OCI-LY7 (cell line): ENCODE data around the gene STAP2. TPM values are rescaled to one million over a fixed set of nuclear protein-coding genes. Genes with fewer than 3 reads are reported as not detected.
A peak's percentile ranks its signal among the peaks of the same experiment; 100 is the strongest.

ENCODE experiments used
- BruUV-seq: library from RNA; stranded (reverse); fragments of 400-500 nt; replicated peaks from 2 replicates; lab custom pipeline; 2021; lab: Mats Ljungman, UMichigan
- CTCF ChIA-PET: fragments of 300-600 bp; sonication (Branson Sonifier 250); formaldehyde crosslinking; loops from one replicate; lab custom pipeline; 2022; ENCODE audit warnings: antibody characterized with exemption; ENCODE audit not compliant: unreplicated experiment; lab: Charles Lee
- POLR2A ChIA-PET: fragments of 300-600 bp; sonication (Branson Sonifier 250); formaldehyde crosslinking; loops from one replicate; lab custom pipeline; 2022; ENCODE audit warnings: antibody characterized with exemption; lab: Charles Lee
- DNase-seq: peaks from one replicate; pipeline ENCODE4 v3.0.0-alpha.2; 2015; ENCODE audit warnings: low spot score
- H2AFZ ChIP-seq: fragments of 200-600 bp; sonication (generic), shearing (Covaris generic); 2 replicates; pipeline ENCODE4 v1.6.1; 2014; ENCODE audit warnings: mild to moderate bottlenecking, antibody characterized with exemption, low read length, moderate library complexity
- H3K27ac ChIP-seq: fragments of 200-600 bp; sonication (generic); 2 replicates; pipeline ENCODE4 v1.5.1; 2014; ENCODE audit warnings: mixed run types, low read depth, mild to moderate bottlenecking, moderate library complexity, low read length, inconsistent platforms; ENCODE audit not compliant: poor library complexity, severe bottlenecking
- H3K36me3 ChIP-seq: fragments of 200-600 bp; sonication (generic); 2 replicates; pipeline ENCODE4 v1.6.1; 2014; ENCODE audit warnings: mild to moderate bottlenecking, antibody characterized with exemption, low read length, moderate library complexity, mixed read lengths; ENCODE audit not compliant: insufficient read depth
- H3K4me1 ChIP-seq: fragments of 200-600 bp; sonication (generic); 2 replicates; pipeline ENCODE4 v1.5.1; 2014; ENCODE audit warnings: mild to moderate bottlenecking, low read length; ENCODE audit not compliant: insufficient read depth, poor library complexity, severe bottlenecking
- H3K4me2 ChIP-seq: fragments of 200-600 bp; sonication (generic); 2 replicates; pipeline ENCODE4 v1.6.1; 2014; ENCODE audit warnings: mild to moderate bottlenecking, low read length
- H3K4me3 ChIP-seq: fragments of 200-600 bp; sonication (generic); 2 replicates; pipeline ENCODE4 v1.5.1; 2014; ENCODE audit warnings: mild to moderate bottlenecking, low read depth, low read length; ENCODE audit not compliant: poor library complexity, severe bottlenecking
- H3K79me2 ChIP-seq: fragments of 200-600 bp; sonication (generic); 2 replicates; pipeline ENCODE4 v1.6.1; 2016; ENCODE audit warnings: low read depth, mild to moderate bottlenecking, low read length, moderate library complexity, mixed read lengths; ENCODE audit not compliant: insufficient read depth
- H3K9me2 ChIP-seq: fragments of 200-600 bp; sonication (generic); 2 replicates; pipeline ENCODE4 v1.6.1; 2016; ENCODE audit warnings: mild to moderate bottlenecking, low read length, mixed read lengths; ENCODE audit not compliant: insufficient read depth
- H3K9me3 ChIP-seq: fragments of 200-600 bp; sonication (generic); 2 replicates; pipeline ENCODE4 v1.6.1; 2014; ENCODE audit warnings: mild to moderate bottlenecking, mixed run types, low read length, mixed read lengths
- H4K20me1 ChIP-seq: fragments of 200-600 bp; sonication (generic); 2 replicates; pipeline ENCODE4 v1.6.1; 2014; ENCODE audit warnings: mild to moderate bottlenecking, antibody characterized with exemption, low read length, moderate library complexity, mixed read lengths; ENCODE audit not compliant: insufficient read depth
- EZH2phosphoT487 ChIP-seq: fragments of 200-600 bp; sonication (generic); IDR thresholded peaks from 2 replicates; pipeline ENCODE4 v1.6.1; 2018; ENCODE audit warnings: low read depth, borderline replicate concordance, mild to moderate bottlenecking, mixed run types, antibody characterized with exemption, low read length, moderate library complexity, mixed read lengths
- intact Hi-C: fragments of 100-400 bp; cut with micrococcal nuclease; formaldehyde crosslinking; loops from one replicate; pipeline ENCODE4 v1.10.0; 2022; ENCODE audit not compliant: unreplicated experiment
- total RNA-seq, 2 experiments: library from RNA; depleted of rRNA in 1 of 2; stranded (reverse); fragments of >200 nt in 1 of 2; shearing (Covaris generic) in 1 of 2; gene quantifications; 2 replicates each; pipeline ENCODE4 v1.2.3, GENCODE V29; 2014 to 2022
- TF ChIP-seq, protein P1 (sequence below): fragments of 200-600 bp; sonication (generic); conservative IDR thresholded peaks from 2 replicates; pipeline ENCODE4 v1.5.1; 2014; ENCODE audit warnings: mild to moderate bottlenecking, antibody characterized with exemption, low read length, moderate library complexity, mixed read lengths

Gene STAP2
- total RNA-seq, 2 experiments from 2014 or later, result 1.2 to 1.3 TPM

GRCh38 chr19:4284176-4284958 lies 54.3 kb downstream of the STAP2 start:
- Histone ChIP-seq H3K36me3 (no peaks in the 10 kb centered on the region), H3K27ac (no peak overlapping the region), H3K4me1 (no peaks in the 10 kb centered on the region), H3K79me2 (no peaks in the 10 kb centered on the region), H3K4me2 (no peak overlapping the region), H3K9me2 (no peaks in the 10 kb centered on the region), H3K9me3 (no peaks in the 10 kb centered on the region), H4K20me1 (no peaks in the 10 kb centered on the region), H3K4me3 (no peak overlapping the region), H2AFZ (no peak overlapping the region)
- ChIA-PET CTCF (no interaction called here), POLR2A (no interaction called here)
- intact Hi-C loops, result no loop called here
- BruUV-seq, result no TSS peak
- TF ChIP-seq, protein P1, sequence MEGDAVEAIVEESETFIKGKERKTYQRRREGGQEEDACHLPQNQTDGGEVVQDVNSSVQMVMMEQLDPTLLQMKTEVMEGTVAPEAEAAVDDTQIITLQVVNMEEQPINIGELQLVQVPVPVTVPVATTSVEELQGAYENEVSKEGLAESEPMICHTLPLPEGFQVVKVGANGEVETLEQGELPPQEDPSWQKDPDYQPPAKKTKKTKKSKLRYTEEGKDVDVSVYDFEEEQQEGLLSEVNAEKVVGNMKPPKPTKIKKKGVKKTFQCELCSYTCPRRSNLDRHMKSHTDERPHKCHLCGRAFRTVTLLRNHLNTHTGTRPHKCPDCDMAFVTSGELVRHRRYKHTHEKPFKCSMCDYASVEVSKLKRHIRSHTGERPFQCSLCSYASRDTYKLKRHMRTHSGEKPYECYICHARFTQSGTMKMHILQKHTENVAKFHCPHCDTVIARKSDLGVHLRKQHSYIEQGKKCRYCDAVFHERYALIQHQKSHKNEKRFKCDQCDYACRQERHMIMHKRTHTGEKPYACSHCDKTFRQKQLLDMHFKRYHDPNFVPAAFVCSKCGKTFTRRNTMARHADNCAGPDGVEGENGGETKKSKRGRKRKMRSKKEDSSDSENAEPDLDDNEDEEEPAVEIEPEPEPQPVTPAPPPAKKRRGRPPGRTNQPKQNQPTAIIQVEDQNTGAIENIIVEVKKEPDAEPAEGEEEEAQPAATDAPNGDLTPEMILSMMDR, result no peak
- no peak for TF ChIP-seq EZH2phosphoT487
- DNase-seq, result peak; percentile 64

- Histone ChIP-seq H3K4me2 (no peak overlapping the region), H3K27ac (no peak overlapping the region), H3K36me3 (no peaks in the 10 kb centered on the region), H2AFZ (no peak overlapping the region), H4K20me1 (no peaks in the 10 kb centered on the region), H3K79me2 (no peaks in the 10 kb centered on the region), H3K9me3 (no peaks in the 10 kb centered on the region), H3K4me3 (no peak overlapping the region), H3K4me1 (no peaks in the 10 kb centered on the region), H3K9me2 (no peaks in the 10 kb centered on the region)
- no peak for TF ChIP-seq EZH2phosphoT487
- CTCF ChIA-PET, result no interaction called here
- no peak for DNase-seq
- no TSS peak for BruUV-seq
- POLR2A ChIA-PET, result no interaction called here
- intact Hi-C loops, result no loop called here
These were observed 58.9 kb downstream of the STAP2 start for GRCh38 chr19:4279530-4280422.

- no peak overlapping the region for H2AFZ ChIP-seq
- BruUV-seq, result no TSS peak
- H3K27ac ChIP-seq, result no peak overlapping the region
- ChIA-PET POLR2A (no interaction called here), CTCF (no interaction called here)
- no peak for TF ChIP-seq EZH2phosphoT487
- TF ChIP-seq, protein P1, result no peak
- H3K79me2 ChIP-seq, result no peaks in the 10 kb centered on the region
- no peaks in the 10 kb centered on the region for H4K20me1 ChIP-seq
- no peaks in the 10 kb centered on the region for H3K9me2 ChIP-seq
- no peaks in the 10 kb centered on the region for H3K36me3 ChIP-seq
- no peak for DNase-seq
- H3K9me3 ChIP-seq, result no peaks in the 10 kb centered on the region
- H3K4me3 ChIP-seq, result no peak overlapping the region
- H3K4me1 ChIP-seq, result no peaks in the 10 kb centered on the region
- intact Hi-C loops, result no loop called here
- no peak overlapping the region for H3K4me2 ChIP-seq
These were observed 59.4 kb downstream of the STAP2 start for GRCh38 chr19:4279267-4279529.
